KMS-11 (cell line): ENCODE measurements around the gene PLA2G2E.

ENCODE experiments used
- H2AFZ ChIP-seq: fragments of 200-600 bp; sonication (generic); 2 replicates; pipeline ENCODE4 v1.6.1; 2016; ENCODE audit warnings: antibody characterized with exemption, mixed run types, low read depth
- H3K27ac ChIP-seq: fragments of 200-600 bp; sonication (generic); 2 replicates; pipeline ENCODE4 v1.6.1; 2016; ENCODE audit warnings: mild to moderate bottlenecking, mixed run types
- H3K27me3 ChIP-seq: fragments of 200-600 bp; sonication (generic); 2 replicates; pipeline ENCODE4 v1.6.1; 2017; ENCODE audit warnings: mild to moderate bottlenecking, low read depth, mixed run types, moderate library complexity; ENCODE audit not compliant: insufficient read depth
- H3K36me3 ChIP-seq: fragments of 200-600 bp; sonication (generic); 2 replicates; pipeline ENCODE4 v1.6.1; 2017; ENCODE audit warnings: mild to moderate bottlenecking, mixed run types; ENCODE audit not compliant: insufficient read depth
- H3K4me1 ChIP-seq: fragments of 200-600 bp; sonication (generic); 2 replicates; pipeline ENCODE4 v1.6.1; 2016; ENCODE audit warnings: mild to moderate bottlenecking, low read depth, mixed run types; ENCODE audit not compliant: poor library complexity, severe bottlenecking
- H3K4me2 ChIP-seq: fragments of 200-600 bp; sonication (generic); 2 replicates; pipeline ENCODE4 v1.7.0; 2016; ENCODE audit warnings: mild to moderate bottlenecking, mixed run types
- H3K4me3 ChIP-seq: fragments of 200-600 bp; sonication (generic); IDR thresholded peaks from 2 replicates; pipeline ENCODE4 v1.6.1; 2017; ENCODE audit warnings: low read depth, low read length, mixed read lengths; ENCODE audit not compliant: insufficient read depth
- H3K79me2 ChIP-seq: fragments of 200-600 bp; sonication (generic); 2 replicates; pipeline ENCODE4 v1.6.1; 2016; ENCODE audit warnings: low read depth, mixed run types; ENCODE audit not compliant: insufficient read depth
- H3K9ac ChIP-seq: fragments of 200-600 bp; sonication (generic); 2 replicates; pipeline ENCODE4 v1.6.1; 2016; ENCODE audit warnings: mild to moderate bottlenecking, mixed run types
- H4K20me1 ChIP-seq: fragments of 200-600 bp; sonication (generic); 2 replicates; pipeline ENCODE4 v1.6.1; 2016; ENCODE audit warnings: mild to moderate bottlenecking, mixed run types; ENCODE audit not compliant: insufficient read depth
- TF ChIP-seq, protein P1 (sequence below): fragments of 200-600 bp; sonication (generic); conservative IDR thresholded peaks from 2 replicates; pipeline ENCODE4 v1.6.1; 2017; ENCODE audit warnings: low read depth, mild to moderate bottlenecking, antibody characterized with exemption, low read length, moderate library complexity, mixed read lengths

PLA2G2E gene

DNA sequence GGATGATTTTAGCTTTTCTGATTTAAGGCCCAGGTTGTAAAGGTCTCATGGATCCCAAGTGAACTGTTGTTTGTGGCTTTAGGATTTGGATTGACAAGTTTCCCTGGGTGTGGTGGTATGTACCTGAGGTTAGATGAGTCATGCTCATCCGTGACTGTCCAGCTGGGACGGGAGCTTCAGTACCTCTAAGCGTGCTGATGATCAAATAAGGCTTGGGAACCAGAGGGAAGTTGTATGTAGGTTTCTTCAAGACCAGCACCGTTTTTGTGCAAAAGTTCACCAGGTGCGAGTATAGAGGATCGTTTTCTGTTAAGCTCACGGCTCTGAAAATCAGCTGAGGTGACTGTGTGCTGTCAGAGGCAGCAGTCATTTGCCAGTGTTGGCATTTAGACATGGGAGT is 19.8 kb downstream of the PLA2G2E start:
- no peaks in the 10 kb centered on the region for H3K79me2 ChIP-seq
- H3K27ac ChIP-seq = no peak overlapping the region
- H3K4me3 ChIP-seq = no peak overlapping the region
- H3K4me2 ChIP-seq = no peak overlapping the region
- TF ChIP-seq, protein P1, sequence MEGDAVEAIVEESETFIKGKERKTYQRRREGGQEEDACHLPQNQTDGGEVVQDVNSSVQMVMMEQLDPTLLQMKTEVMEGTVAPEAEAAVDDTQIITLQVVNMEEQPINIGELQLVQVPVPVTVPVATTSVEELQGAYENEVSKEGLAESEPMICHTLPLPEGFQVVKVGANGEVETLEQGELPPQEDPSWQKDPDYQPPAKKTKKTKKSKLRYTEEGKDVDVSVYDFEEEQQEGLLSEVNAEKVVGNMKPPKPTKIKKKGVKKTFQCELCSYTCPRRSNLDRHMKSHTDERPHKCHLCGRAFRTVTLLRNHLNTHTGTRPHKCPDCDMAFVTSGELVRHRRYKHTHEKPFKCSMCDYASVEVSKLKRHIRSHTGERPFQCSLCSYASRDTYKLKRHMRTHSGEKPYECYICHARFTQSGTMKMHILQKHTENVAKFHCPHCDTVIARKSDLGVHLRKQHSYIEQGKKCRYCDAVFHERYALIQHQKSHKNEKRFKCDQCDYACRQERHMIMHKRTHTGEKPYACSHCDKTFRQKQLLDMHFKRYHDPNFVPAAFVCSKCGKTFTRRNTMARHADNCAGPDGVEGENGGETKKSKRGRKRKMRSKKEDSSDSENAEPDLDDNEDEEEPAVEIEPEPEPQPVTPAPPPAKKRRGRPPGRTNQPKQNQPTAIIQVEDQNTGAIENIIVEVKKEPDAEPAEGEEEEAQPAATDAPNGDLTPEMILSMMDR = no peak
- no peaks in the 10 kb centered on the region for H3K36me3 ChIP-seq
- no peak overlapping the region for H3K9ac ChIP-seq
- no peaks in the 10 kb centered on the region for H3K4me1 ChIP-seq
- H3K27me3 ChIP-seq = no peaks in the 10 kb centered on the region
- H2AFZ ChIP-seq = no peak overlapping the region
- H4K20me1 ChIP-seq = no peaks in the 10 kb centered on the region

DNA sequence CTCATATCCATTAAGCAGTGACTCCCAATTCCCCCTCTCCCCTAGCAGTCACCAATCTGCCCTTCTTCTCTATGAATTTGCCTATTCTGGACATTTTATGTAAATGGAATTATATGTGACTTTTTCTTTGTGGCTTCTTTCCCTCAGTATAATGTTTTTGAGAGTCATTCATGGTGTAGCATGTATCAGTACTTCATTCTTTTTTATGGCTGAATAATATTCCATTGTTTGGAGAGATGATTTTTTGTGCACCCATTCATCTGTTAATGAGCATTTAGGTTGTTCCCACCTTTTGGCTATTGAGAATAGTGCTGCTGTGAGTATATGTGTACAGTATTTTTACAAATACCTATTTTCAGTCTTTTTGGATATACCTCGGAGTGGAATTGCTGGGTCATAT is 21.8 kb downstream of the PLA2G2E start:
- H3K4me2 ChIP-seq = no peak overlapping the region
- H3K9ac ChIP-seq = no peak overlapping the region
- no peaks in the 10 kb centered on the region for H3K36me3 ChIP-seq
- H3K4me1 ChIP-seq = no peaks in the 10 kb centered on the region
- H3K4me3 ChIP-seq = no peak overlapping the region
- no peak overlapping the region for H3K27ac ChIP-seq
- H4K20me1 ChIP-seq = no peaks in the 10 kb centered on the region
- TF ChIP-seq, protein P1 = no peak
- no peaks in the 10 kb centered on the region for H3K27me3 ChIP-seq
- H3K79me2 ChIP-seq = no peaks in the 10 kb centered on the region
- H2AFZ ChIP-seq = no peak overlapping the region

DNA sequence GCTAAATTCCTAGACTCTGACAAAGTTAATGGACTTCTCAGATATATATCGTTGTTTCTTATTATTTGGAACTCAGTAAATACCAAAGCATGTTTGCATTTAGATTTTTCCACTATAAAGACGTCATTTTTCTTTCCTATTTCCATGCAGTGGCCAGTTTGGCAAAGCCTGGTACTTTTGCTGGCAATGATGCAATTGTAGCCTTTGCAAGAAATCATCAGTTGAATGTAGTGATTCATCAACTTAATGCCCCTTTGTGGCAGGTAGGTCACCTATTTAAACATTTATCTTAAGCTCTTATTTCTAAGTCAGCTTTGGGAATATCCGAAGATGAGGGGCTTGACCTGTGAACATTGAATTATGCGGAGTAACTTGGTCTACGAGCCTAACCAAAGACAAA is 29.2 kb downstream of the PLA2G2E start:
- no peak overlapping the region for H3K9ac ChIP-seq
- TF ChIP-seq, protein P1 = no peak
- H3K4me2 ChIP-seq = no peak overlapping the region
- H3K4me3 ChIP-seq = no peak overlapping the region
- no peaks in the 10 kb centered on the region for H3K36me3 ChIP-seq
- H3K4me1 ChIP-seq = peaks cover 9% of the 10 kb centered on the region
- no peaks in the 10 kb centered on the region for H3K27me3 ChIP-seq
- no peak overlapping the region for H2AFZ ChIP-seq
- no peaks in the 10 kb centered on the region for H4K20me1 ChIP-seq
- H3K79me2 ChIP-seq = peaks cover 3% of the 10 kb centered on the region; the same call in 1 of the 2 replicates
- no peak overlapping the region for H3K27ac ChIP-seq

DNA sequence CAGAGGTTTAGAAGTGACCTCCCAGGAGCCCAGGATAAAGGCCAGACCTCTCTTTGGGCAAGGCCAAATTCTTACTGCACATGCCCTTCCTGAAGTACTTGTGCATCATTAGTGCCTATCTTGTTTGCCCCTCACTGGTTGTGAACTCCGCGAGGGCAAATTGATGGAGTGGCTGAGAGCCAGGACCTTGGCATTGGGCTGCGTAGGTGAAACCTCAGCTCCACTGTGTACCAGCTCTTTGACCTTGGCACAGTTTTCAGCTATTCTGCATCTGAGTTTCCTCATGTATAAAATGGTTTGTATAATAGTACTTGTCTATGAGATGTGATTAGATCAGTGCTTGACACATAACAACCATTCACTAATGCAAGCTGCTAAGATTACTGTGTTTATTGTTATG is 29.7 kb downstream of the PLA2G2E start:
- Histone ChIP-seq H3K27me3 (no peaks in the 10 kb centered on the region), H3K9ac (no peak overlapping the region), H3K36me3 (no peaks in the 10 kb centered on the region)

More for the DNA sequence above, 29.7 kb downstream of the PLA2G2E start:
- H3K27ac ChIP-seq = no peak overlapping the region
- peaks cover 9% of the 10 kb centered on the region for H3K4me1 ChIP-seq
- no peaks in the 10 kb centered on the region for H4K20me1 ChIP-seq
- H2AFZ ChIP-seq = no peak overlapping the region
- H3K4me3 ChIP-seq = no peak overlapping the region
- peaks cover 8% of the 10 kb centered on the region; the same call in 1 of the 2 replicates for H3K79me2 ChIP-seq
- no peak overlapping the region for H3K4me2 ChIP-seq
- TF ChIP-seq, protein P1 = no peak
